ENCODE results near the gene HDAC9.
A peak's percentile ranks its signal among the peaks of the same experiment; 100 is the strongest.

The HDAC9 gene

DNA sequence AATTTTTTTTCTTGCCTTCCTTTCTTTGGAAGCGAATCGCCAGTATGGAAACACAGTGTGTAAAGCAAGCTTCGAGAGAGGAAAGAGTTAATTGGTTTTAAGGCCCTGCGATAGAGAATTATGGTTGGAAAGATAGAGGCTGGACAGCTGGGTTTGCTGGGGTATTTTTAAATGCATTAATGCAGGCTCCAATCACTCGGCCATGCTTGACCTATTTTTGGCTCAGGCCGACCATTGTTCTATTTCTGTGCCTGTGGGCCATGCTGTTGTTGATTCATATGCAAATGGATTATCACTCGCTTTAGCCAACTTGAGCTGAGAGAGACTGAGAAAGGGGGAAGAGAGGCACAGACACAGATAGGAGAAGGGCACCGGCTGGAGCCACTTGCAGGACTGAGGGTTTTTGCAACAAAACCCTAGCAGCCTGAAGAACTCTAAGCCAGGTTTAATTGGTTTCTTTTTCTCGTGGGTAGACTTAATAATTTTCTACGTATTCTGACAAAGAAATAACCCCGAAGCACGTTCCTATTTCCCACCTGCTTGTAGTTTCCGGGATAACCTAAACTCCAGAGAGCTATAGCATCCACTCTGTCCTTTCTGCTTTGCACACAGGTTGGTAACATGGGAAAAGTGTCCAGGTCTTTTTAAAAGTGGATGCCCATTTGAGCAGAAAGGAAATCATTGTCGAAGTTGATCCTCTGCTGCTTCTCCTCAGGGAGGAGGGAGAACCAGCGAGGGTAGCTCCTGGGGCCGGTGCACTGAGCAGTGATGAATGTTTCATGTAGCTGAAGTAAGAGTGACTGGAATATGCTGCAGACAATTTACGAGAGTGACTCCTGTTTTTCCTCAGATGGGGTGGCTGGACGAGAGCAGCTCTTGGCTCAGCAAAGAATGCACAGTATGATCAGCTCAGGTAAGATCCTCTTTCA is at the start of gene HDAC9:
HDAC9 (plus strand) TSS at position 338 of the 929 bp plus-strand sequence; CDS start at position 892, 554 bp downstream.
- DNase-seq: peak; percentile 90

DNA sequence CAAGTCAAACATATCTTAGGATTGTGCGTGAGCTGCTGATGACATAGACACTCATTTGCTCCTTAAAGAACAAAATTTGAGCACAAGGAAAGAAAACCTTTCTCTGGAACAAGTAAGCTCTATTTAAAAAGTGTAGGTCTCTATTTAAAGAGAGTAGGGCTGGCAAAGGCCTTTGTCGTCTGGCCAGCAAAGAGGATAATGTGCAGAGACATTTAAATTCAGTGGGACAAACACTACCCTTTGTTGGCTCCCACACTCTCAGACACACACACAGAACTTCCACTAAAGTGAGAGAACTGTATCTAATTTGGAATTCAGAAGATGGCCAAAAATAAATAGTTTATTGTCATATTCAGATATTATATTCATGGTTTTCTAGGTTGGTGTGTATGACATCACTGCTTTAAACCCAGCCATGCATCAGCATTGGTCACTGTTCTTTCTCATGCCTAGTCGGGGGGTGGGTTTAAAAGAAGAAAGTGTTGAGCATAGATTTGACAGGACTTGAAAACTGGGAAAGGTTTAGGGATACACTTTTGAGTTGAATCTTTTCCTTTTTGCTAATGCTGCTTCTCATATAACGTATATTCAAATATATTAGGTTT is 49.5 kb upstream of the HDAC9 start:
- DNase-seq: no peak

DNA sequence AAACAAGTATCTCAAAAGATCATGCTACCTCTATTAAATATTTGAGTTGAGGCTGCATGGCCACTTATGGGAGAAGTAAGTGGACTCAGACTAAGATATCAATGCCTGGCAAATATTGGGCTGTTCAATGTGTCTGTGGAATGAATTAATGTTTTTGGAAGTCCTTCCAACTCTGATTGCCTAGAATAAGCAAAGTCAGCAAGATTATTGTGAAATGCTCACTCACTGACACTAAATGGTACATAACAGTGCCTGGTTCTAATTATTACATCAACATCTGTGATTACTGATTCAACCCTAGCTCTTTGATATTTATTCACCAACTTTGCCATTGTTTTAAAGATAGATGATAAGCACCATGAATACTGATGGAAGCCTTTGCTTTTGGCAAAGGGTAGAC is 45.5 kb upstream of the HDAC9 start:
- no peak for DNase-seq

DNA sequence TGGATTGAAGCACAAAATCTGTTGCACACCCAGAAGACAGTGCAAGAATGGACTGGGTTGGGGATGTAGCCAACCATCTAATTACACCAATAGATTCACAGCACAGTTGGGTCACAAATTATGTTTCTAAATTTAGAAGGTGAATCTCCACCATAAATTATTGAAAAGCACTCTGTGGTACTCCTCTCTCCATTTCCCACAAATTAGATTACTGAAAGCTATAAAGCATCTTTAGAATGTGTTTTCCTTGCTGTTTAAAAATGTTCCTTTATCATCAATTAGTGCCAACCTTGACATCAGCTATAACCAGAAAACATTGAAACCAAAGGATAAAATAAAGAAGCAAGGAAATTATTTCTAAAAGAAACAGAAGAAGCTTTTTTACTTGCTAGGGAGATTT is 39.9 kb upstream of the HDAC9 start:
- no peak for DNase-seq

DNA sequence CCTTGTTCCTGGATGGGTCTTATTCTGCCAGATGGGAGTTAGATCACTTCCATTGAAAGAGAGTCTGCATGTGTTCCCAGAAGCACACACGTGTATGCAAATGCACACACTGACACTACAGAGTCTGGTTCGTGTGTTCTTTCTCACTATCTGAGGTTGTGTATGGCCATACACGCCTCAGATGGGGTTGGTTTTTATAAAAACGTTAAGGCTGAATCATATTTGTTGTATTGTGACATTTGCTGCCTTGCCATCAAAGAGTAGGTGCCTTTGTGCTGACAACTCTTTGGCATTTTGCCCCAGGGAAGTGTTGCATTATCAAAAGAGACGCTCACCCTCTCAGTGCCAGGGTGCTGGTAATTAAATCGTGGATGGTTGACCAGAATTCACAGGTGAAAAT is 37.7 kb upstream of the HDAC9 start:
- no peak for DNase-seq

DNA sequence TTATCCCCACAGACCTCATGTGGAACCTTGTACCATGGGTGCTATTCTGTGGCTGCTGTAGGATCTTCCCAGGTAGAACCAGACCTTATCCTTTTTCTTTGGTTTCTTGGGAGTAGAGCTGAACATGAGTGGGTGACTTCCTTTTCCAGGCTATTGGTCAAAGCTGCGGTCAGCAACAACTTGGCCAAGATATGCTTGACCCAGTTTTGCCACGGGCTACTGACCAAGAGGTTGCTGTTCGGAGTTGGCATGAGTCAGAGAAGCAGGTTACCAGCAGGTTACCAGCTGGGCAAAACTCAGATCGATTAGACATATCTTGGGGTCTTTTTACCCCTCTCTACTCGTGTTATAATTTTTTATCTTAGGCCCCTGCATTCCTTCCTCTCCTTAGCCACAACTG is 36.7 kb upstream of the HDAC9 start:
- DNase-seq: no peak

DNA sequence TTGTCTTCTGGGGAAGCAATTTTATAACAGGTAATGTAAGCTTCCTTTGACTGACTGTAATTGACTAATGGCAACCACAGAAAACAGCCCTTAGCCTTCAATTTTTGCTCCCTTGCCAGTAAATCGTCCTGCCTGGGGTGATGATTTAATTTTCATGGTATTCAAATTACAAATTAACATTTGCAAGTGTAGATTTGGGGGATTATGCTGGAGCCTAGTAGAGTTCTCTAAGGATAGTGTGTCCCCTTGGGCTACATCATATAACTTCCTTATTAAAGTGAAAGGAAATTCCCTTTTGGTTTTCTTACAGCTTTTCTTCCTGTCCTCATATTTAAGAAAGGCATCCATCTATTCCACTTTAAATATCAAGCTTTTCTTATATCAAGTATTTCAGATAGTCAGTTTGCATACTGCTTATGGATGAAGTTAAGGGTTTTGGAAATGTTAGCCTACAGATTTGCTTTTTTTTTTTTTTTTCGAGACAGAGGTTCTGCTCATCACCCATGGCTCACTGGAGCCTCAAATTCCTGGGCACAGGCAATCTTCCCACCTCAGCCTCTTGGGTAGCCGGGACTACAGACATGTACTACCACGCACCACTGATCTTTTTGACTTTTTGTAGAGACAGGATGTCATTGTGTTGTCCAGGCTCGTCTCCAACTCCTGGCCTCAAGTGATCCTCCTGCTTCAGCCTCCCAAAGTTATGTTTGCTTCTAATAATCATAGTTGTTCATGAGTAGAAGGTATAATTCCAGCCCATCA is 35.9 kb upstream of the HDAC9 start:
- no peak for DNase-seq

DNA sequence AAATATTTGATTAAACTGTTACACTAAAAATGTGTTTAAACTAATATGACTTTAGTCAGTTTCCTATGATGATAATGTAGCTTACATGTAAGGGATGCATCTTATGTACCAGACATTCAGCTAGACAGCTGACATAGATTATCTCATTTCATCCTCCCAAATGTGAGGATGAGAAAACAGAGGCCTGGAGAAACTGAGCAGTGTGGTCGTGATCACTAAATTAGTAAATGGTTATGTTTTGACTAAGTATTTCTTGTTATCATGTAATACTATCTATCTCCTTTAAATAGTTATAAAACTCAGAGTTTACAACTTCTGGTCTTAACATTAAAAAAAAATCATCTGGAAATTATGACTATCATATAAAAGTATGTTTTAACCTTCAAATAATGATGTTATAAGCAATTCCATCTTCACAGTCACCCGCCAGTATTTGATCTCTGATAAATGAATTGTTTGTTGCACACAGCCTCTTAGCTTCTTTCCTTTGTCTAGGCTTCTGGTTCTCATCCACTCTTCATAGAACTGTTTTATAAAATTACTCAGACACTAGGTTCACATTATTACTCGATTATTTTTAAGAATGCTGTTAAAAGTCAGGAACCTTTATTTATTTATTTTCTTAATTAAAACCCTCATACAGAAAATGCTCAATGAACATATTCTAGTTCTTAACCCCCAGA is 33.6 kb upstream of the HDAC9 start:
- no peak for DNase-seq

DNA sequence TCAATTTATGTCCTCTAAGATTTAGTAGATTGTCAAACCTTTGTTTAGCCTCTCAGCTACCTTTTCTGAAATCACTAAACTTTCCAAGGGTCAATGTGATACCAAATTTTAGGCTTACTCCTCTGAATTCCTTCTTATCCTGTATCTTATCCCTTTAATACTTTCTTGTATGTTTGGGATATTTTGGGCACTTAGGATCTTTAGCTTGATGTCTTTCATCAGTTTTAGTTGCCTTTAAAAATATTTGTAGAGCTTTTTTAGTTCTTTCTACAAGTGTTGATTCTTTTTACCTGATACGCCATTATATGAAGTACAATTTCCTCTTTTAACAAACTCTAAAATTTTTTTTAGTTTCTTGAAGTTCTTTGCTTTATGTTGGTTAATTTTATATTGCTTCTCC is 30.7 kb upstream of the HDAC9 start:
- DNase-seq: no peak

DNA sequence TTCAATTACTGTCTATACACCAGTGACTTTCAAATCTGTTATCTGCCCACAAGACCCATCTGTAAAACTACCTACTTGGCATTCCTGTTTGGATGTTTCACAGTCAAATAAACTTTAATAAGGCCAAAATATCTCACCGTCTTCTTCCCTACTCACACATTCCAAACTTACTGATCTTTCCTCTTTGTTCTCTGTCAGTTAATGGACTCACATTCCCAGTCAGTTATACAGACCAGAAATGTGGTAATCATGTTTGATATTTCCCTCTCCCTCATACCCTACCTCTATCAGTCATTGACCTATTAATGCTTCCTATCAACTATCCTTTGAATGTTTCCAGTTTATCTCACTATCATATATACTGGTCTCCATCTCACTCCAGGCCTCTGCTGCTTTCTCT is 28.5 kb upstream of the HDAC9 start:
- DNase-seq: no peak

DNA sequence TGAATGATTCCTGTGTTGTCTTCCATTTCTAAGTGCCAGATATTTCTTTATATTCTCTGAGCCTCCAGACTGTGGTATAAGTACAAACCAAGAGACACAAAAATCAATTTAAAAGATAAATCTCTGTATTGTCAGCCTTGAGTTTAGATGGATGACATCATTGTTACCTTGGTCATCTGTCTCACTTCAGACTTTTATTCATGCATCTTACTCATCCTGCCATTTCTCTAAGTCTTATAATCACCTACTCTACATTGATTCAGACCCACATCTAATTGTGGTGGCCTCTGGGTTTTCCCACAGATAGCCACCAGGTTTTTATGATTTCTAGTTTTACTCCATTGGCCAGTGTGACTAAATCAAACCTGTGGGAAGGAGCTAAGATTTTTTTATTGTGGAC is 26.8 kb upstream of the HDAC9 start:
- no peak for DNase-seq

DNA sequence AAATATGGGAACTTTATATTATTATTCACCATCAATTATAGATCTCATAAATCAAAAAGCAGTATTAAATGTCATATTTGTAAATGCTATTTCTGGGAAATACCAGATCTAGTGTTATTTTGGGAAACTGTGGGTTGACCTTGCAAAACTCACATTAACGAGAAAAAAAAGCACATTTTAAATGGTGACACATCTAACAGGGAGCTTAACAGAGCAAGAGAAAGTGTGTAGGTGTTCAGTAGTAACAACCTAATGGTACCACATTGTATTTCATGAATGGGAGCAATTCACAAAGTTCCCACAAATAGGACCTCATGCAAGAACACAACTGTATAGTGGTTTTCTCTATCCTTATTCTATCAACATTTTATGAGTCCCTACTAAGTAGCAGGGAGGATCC is 26.2 kb upstream of the HDAC9 start:
- DNase-seq: no peak

DNA sequence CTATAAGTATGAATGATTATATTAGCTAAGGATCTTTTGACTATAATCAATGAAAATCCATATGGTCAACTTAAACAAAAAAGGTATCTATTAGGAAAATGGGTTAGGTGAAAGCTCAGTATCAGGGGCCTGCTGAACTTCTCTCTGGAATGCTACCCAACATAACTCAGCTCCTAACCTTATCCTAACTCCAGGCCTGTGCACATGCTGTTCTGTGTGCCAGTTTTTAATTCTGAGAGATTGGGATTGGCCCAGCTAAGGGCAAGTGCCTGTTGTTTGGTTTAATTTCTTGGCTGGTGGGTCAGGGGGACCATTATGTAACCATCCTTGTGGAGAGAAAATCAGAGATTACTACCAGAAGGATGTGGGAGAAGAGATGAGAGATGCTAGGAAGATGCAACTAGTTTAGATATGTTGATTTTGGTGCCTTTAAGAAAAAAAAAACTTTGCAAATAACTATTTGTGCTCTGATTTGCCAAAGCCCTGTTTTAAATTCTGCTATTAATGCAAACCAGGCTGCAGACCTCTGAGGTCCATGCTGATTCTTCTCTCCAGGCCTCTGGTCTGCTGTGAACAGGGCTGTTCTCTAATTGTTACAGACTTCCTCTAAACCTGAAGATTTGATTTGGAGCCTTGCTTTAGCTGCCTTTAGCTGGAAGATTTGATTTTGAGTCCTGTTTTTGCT is 23.9 kb upstream of the HDAC9 start:
- DNase-seq: no peak

DNA sequence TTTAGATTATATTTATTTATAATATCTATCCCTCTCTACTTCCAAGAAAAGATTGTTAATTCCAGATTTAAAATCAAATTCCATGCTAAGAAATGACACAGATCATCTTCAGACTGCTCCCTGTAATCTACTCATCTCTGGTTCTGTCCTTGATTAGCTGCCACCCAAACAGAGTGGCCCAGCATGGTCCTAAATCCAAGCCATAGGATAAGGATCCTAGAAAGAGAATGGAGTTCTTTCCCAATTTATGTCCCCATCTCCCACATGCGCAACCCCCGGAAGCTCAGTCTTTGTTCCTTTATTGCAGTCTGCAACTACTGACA is 23.4 kb upstream of the HDAC9 start:
- DNase-seq: no peak

DNA sequence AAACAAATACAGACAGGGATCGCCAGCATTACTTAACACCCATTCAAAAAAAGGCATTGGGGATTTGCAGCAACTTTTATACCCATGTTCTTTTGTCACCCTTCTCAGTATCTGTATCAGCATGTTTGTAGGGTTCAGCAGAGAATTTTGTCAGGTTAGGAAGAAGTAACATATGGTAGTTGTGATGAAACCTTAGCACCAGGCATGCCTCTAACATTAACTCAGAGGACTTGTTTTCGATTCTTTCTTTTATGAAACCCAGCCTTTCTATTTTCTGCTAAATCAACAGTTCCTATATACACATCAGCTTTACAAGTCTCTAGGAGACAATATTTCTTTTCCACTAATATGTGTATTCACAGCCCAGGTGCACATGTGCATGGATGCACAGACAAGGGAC is 22.4 kb upstream of the HDAC9 start:
- no peak for DNase-seq

DNA sequence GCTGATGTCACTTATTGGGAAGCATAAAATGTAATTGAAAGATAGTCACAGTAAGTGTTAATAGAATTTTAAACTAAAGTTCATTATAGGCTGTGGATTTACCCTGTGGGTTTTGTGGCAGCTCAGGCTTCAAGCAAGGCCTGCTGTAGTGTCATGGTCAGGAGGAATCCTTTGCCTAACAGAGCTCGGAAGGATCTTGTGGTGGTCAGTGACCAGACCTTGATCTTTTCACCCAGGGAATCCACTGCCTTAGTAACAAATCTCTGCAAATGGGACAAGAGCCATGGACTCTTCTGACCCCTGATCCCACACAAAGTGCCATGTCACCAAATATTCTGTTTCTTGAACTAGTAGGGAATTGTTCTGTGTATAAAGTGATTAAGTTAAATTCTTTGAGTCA is 20.6 kb upstream of the HDAC9 start:
- DNase-seq: no peak

DNA sequence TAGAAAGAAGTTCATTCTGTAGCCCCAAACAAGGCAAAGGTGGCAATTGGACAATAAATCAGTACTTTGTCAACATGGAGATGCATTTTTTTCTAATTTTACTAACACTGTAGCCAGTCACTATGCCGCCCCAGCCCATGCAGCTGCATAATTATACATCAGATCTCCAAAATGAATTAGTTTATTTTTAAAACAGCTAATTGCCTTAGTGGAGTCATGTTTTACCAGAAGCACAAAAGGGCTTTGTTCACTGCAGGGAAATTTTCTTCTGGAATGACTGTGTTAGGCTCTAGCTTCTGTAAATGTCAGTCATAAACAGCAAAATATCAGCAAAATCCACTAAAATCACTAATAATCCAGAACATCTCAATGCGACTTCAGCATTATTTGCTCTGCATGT is 20.1 kb upstream of the HDAC9 start:
- DNase-seq: no peak

DNA sequence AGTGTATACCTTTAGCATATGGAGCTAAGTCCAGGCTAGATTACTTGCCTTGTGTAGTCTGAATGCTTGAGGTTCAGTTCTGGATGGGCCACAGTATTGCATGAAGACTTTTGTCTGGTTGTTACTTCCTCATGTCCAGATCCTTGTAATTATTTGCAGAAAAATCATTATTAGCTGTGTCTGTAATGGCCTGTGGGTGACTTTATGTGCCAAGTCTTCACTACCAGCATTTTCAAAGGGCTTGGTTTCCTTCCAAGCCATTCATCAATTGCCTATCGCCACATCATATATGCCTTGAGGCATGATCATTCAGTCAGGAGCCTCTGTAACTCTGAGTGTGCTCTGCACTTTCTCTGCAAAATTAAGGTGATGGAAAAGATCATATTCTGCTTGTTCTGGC is 13.8 kb upstream of the HDAC9 start:
- no peak for DNase-seq

DNA sequence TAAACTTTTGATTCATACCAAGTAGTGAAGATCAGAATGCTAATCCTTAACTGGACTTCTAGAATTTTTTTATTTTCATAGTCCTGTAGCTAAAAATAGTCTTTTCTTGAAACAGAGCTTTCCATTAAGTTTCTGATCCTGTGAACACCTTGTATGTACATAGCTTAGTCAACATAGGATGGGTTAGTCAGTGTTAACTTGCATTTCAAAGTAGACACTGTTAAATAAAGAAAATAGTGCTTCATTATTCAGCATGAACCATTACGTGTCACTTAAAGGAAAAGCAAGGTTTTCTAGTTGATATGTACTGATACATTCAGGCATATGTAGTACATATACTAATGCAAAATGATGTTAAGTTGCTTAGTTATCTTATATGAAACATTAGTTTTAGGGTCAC is 7.5 kb upstream of the HDAC9 start:
- DNase-seq: no peak

DNA sequence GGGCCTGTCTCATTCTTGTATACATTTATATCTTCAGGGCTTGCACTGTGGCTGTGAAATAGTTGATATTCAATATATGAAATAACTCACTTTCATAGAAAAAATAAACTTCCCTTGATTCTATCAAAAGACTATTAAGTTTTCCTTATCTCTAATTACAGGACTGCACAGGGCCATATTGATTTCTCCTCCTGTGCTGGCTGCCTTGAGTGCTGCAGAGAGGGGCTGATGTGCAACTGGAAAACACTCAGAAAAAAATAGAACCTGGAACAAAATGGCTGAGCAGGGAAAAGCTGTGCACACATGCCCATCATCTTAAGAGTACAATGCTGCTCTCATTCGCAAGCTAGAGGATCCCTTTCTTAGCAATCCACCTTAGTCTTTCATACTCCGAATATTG is 5.9 kb upstream of the HDAC9 start:
- no peak for DNase-seq

DNA sequence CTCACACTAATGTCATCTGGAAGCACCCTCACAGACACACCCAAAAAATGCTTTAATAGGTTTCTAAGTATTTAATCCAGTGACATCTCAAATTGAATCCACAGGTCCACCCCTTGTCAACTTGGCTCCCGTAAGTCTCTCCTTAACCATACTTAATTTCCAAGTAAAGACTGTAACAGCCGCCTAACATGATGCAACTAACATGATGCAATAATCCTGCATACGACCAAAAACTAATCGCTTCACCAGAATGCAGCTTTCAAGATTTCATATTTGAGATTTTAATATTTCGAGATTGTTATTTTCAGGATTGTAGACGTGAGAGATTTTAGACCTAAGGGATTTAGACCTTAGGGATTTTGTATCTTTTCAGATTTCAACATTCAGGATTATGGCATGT is 3.7 kb upstream of the HDAC9 start:
- no peak for DNase-seq

DNA sequence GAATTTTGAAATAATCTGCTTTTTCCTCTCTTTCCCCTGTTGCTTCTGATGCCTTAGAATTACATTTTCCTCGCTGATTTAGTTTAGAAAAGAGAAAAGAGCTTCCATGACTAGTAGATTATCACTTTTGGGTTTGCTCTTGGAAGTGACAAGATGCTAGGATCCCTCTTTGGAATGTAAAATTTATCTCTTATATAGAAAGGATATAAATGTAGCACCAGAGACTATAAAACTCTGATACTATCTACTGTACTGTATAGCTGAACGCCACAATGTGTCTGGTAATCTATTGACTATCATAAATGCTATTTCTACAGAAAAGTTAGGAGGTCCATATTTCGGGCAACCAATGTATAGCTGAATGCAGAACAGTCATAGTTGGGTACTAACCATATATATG is 1.1 kb upstream of the HDAC9 start:
- no peak for DNase-seq
